Activated effector memory CD4-positive, alpha-beta T cell treated with anti-CD3 and anti-CD28 coated beads, Interleukin-2, amount 50 U/mL, for 16 hours (primary cell): ENCODE data around the gene HSD17B2.
"Not testable (repeated sequence)": the region's sequence is repeated elsewhere in the genome, so short reads cannot be mapped to it uniquely, and the experiment has no call there.

Experiments
- DNase-seq: peaks from one replicate; pipeline ENCODE4 v3.0.0-alpha.2; 2020

Gene HSD17B2, protein sequence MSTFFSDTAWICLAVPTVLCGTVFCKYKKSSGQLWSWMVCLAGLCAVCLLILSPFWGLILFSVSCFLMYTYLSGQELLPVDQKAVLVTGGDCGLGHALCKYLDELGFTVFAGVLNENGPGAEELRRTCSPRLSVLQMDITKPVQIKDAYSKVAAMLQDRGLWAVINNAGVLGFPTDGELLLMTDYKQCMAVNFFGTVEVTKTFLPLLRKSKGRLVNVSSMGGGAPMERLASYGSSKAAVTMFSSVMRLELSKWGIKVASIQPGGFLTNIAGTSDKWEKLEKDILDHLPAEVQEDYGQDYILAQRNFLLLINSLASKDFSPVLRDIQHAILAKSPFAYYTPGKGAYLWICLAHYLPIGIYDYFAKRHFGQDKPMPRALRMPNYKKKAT

DNA sequence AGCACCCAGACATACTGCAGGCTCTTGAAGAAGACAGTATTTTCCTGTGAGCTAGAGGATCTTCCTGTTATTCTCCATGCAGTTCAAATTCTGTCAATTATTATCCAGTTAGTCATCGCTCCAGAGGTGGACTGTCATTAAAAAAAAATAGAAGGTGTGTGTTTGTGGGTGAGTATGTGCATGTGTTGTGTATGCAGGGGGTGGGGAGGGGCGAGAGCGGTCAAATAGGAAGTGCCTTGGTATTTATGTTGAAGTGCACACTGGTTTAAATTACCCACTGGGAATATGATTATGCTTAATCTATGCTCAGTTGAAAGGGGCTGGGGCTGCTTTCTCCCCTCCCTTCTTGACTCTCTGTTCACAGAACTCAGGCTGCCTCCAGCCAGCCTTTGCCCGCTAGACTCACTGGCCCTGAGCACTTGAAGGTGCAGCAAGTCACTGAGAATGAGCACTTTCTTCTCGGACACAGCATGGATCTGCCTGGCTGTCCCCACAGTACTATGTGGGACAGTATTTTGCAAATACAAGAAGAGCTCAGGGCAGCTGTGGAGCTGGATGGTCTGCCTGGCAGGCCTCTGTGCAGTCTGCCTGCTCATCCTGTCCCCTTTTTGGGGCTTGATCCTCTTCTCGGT, at the start of gene HSD17B2:
Gene HSD17B2 (plus strand): TSS at position 273 of the 632 bp plus-strand sequence. CDS start 172 bp downstream, at position 445.
- DNase-seq: no peak

DNA sequence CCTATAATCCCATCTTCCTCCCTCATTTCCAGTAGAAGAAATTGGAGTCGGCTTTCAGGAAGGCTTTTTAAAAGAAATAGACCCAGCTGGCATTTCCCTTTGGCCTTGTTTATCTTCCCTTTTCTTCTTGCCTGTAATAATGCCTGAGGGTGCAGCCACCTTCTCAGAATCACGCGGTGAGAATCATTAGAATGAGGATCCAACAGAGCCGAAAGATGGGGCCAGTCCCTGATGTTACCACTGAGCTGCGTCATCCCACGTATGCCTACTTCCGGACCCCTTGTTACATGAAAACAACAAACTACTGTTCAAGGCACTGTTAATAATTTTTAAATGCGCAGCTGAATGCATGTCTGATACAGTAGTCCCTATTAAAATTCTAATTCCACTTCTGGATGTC, 47.9 kb upstream of the HSD17B2 start:
- no peak for DNase-seq

DNA sequence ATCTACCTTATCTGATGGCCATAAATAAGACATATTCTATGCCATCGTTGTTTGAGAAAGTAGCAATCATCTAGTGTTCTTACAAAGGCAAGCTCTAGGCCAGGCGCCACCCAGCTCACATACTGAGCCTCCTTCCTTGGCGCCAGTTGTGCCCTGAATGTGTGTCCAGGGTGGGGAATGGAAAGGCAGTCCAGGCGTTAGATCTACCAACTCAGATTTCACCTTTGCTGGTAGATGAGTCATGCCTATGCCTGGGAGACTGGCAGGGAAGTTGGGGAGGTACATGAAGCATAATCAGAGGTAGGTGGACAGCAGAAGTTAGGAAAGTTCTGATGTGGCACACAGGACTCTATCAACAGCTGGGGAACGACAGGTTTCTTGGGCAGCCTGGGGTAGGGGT, 47.3 kb upstream of the HSD17B2 start:
- no peak for DNase-seq

DNA sequence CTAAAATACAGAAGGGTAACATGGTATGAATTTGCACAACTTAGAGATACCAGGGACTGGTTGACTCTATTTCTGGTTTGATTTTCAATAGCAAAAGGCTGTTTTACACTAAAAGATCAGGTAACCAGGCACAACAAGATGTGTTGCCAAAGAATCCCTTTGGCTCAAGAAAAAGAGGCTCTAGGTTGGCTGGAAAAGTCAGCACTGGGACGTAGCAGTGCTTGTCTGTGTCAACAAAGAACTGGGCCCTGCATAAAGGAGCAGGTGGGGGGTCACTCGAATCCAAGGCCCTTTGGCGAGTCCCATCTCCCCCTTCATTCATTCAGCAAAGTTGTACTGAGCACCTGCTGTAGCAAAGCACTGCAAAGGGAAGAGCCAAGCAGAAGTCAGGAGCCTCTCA, 42.2 kb upstream of the HSD17B2 start:
- no peak for DNase-seq

DNA sequence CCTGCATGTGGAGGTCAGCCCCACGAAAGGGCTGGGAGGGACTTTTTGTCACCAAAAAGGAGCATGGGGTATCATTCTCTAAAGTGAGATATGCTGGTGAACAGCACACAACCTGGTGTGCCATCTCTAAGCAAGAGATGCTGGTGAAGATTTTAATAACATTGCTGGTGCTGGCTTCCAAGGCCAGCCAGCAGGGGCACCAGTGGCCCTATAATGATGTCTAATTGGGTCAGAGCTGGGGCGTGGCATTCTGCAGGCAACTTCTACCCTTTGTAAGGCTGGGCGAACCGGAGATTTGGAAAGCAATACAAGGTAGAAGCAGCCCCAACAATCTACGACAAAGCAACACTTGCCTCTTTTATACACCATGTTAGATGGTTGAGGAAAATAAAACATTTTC, 40.6 kb upstream of the HSD17B2 start:
- no peak for DNase-seq

DNA sequence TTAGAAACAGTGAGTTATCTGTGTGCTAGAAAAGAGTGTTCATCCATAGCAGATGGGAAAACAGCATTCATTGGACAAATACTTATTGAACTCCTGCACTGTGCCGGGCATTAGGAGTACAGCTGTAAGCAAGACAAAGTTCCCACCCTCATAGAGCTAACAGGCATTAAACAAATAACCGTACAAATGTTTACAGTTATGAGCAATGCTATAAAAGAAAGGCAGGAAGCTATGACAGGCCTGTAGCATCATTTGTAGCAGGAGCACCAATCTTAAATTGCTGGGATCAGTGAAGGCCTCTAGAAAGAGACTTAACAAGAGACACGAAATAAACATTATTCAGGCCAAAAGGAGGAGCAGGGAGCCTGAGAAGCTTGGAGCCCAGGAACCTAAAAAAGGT, 39.4 kb upstream of the HSD17B2 start:
- no peak for DNase-seq

DNA sequence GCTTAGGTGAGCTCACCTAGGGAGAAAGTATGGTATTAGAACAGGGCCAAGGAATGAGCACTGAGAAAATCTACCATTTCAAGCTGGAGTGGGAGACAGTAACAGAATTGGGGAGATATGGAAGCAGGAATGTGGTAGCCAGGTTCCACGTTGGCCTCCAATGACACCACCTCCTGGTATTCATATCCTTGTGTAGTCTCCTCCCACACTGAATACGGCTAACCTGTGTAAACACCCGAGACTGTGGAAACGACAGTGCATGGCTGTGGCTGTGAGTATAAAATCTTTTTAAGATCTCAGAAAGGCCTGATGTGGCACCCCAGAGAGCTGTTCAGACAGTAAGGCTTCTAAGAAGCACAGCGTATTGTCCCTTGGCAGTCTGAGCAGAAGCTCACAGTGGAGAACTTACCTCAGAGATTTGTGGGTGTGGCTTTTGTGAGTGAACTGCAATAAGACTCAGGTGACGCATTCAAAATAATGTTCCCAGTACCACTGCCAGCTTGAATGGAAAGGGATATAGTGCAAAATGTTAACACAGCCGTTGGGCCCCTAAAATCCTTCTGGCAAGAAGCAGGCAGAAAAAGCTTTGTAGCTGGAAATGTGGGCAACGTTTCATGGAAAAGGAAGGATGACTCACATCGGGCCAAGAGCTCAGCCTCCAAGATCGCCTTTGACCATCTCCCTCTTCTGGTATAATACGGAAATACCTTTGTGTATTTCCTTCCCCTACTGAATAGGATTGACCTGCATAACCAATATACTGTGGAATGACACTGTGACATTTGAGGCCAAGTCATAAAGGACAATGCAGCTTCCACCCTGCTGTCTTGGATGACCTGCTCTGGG, 38.2 kb upstream of the HSD17B2 start:
- no peak for DNase-seq

DNA sequence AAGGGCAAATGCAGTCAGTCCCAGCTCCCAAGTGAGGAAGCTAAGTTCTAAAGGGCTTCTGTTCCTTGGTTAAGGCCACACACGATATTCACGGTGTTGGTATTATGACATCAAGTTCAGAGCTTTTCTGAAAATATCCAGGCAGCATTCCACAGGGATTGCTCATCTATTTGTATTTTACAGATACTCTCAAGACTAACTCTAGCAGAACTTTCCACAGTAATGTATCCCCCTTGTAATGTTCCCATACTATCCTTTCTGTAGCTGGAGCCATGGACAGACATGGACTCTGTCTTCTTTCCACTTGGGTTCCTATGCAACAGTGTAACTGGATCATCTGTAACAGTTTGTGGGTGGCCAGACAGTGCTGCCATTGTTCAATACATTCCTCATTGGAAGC, 37.3 kb upstream of the HSD17B2 start:
- DNase-seq: no peak

DNA sequence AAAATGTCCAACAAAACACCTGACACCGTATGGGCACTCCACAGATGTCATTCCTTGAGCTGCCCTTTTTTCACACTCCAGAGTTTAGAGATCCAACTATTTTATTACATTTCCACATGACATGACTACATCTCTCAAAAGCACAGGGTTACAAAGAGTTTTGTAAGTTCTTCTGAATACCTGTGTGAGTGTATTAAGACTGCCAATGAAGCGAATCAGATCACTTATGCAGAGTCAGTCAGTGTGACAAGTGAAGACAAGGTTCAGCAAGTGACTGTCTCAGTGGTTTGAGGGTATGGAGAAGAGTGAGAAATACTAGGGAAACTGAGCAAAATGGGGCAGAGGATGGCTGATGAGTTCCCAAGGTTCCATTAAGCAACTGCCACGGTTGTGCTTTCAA, 32.2 kb upstream of the HSD17B2 start:
- no peak for DNase-seq

DNA sequence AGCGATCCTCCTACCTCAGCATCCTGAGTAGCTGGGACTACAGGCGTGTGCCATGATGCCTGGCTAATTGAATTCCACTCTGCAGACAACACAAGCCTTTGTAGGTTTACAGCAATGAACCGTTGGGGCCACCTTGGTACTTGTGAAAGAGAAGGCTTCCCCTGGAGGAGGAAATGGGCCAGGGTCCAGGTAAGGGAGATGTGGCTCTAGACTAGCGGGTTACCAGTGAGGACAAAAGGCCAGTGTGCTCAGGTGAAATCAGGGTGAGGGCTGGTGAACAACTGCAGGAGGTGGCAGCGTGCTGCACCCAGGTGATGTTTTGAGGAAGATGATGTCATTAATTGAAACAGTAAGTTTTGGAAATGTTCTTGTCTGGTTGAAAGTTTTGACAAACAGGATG, 30.5 kb upstream of the HSD17B2 start:
- DNase-seq: no peak

DNA sequence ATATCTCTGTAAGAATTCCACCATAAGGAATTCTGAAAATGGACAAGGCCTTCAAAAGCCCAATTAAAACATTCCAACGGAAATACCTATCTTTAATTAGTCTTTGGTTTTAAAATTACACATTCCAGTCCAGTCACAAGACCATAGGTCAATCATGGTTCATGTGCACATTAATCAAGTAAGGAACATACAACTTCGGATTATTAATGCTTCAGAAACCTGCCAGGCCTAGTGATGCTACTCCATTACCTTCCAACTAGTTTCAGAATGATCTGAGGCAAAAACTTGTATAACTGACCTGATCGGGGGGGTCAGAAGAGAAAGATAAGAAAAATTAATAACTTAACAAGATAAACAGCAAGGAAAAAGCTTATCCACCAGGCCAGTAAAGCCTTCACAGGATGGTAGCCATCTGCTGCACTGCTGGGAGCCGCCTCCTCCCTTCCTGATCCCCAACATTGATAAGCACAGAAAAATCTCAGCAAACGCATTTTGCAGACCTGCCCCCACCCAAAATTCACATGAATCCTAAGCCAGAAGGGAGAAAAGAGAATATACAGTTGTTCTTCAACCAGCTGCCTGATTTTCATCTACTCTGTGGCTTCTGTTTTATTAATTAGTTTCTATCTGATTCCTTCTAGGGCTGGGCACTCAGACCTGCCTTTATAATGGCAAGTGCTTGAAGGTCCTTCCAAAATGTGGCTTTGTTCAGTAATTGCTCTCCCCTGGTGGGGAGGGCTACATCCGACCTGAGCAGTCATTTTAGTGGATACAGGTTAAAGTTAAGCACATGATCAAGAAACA, 29.8 kb upstream of the HSD17B2 start:
- DNase-seq: no peak

DNA sequence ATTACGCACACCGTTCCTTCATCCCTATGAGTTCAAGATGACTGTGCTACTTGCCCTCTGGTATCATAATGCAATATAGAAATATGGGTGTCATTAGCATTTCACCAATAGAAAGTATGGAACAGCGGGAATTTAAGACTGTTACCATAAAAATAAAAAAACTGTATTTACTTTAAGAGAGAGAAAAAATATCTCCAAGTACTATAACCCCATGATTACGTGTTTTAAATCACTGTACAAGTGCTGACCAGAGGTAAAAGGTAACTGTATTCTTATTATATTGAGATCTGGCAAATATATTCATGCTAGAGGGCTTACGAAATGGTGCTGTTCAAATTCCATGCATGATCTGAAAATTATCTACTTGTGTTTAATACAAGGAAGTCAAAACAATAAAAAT, 29.0 kb upstream of the HSD17B2 start:
- DNase-seq: no peak

DNA sequence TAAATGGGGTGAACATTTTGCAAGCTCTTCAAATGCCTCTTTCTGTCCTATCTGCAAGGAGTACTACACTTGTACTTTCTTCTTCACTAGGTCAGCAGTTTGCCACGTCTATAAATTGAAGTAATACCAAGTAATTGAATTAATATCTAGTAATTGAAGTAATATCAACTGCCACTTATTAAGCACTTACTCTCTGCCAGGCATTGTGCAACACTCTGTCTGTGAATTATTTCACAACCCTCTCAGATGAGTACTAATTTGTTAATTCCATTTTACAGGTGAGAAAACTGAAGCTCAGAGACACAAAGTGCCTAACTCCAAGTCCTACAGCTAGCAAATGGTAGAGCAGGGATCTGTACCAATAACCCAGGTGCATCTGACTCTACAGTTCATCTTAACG, 27.9 kb upstream of the HSD17B2 start:
- no peak for DNase-seq

DNA sequence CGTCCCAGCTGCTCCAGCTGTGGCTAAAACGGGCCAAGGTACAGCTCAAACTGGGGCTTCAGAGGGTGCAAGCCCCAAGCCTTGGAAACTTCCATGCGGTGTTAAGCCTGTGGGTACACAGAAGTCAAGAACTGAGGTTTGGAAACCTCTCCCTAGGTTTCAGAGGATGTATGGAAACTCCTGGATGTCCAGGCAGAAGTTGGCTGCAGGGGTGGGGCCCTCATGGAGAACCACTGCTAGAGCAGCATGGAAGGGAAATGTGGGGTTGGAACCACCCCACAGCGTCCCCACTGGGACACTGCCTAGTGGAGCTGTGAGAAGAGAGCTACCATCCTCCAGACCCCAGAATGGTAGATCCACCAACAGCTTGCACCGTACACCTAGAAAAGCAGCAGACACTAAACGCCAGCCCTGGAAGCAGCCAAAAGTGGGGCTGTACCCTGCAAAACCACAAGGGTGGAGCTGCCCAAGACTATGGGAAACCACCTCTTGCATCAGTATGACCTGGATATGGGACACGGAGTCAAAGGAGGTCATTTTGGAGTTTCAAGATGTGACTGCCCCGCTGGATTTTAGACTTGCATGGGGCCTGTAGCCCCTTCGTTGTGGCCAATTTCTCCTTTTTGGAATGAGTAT, 26.0 kb upstream of the HSD17B2 start:
- DNase-seq: no peak

DNA sequence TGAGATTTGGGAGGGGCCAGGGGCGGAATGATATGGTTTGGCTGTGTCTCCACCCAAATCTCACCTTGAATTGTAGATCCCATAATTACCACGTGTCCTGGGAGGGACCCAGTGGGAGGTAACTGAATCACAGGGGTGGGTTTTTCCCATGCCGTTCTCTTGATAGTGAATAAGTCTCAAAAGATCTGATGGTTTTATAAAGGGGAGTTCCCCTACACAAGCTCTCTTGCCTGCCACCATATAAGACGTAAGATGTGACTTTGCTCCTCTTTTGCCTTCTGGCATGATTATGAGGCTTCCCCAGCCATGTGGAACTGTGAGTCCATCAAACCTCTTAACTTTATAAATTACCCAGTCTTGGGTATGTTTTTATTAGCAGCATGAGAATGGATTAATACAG, 25.3 kb upstream of the HSD17B2 start:
- DNase-seq: not testable (repeated sequence)

DNA sequence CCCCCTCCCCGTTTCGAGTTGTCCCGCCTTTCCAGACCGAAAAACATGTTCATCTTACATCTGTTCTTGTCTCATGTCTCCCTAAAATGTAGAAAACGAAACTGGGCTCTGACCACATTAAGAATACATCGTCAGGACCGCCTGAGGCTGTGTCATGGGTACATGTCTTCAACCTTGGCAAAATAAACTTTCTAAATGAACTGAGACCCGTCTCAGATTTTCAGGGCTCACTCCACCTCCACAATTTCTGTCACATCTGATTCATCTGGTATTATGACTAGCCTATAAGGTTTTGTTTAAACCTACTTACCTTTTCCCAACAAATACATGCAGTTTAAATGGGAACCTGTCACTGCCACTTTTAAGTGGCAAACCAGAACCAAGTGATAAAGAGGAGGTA, 24.4 kb upstream of the HSD17B2 start:
- DNase-seq: no peak

DNA sequence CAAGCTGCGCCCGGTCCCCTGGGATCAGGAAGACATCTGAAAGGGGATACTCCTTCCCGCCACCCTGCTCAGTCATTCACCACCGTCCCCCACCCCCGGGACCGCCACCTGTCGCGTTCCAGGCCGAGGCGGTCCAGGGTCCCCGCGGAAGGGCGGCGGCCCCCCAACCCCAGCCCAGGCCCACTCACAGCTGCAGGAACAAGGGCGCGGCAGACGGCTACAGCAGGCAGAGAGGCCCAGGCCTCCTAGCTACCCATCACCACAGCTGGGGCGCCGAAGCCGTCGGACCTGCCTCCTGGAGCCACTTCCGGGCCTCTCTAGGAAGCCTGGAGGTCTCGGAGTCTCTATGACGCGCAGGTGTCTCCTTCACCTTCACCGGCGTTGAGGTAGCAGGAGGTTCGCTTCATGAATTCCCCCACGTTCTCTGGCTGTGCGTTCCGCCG, 23.8 kb upstream of the HSD17B2 start, which contains the start of gene SDR42E1:
Gene SDR42E1 (minus strand): TSS at position 272 of the 443 bp plus-strand sequence. CDS start 10,612 bp downstream, outside the sequence.
- DNase-seq: peak; percentile 85

DNA sequence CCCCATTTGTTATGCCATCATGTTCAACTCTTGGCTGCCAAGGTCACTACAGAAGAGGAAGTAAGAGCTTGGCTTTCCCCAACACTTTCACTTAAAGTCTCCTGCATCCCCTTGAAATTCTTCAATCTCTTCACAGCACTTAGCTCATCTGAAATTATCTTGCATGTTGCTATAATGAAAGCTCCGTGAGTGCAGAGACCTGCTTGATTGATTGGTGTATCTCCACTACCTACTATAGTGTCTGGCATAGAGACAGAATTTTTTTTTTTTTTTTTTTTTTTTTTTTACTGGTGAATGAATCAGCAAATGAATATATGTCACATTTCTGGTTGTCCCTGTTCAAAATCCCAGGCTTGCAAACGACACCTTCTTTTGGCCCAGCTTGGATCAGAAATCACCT, 21.9 kb upstream of the HSD17B2 start:
- no peak for DNase-seq

DNA sequence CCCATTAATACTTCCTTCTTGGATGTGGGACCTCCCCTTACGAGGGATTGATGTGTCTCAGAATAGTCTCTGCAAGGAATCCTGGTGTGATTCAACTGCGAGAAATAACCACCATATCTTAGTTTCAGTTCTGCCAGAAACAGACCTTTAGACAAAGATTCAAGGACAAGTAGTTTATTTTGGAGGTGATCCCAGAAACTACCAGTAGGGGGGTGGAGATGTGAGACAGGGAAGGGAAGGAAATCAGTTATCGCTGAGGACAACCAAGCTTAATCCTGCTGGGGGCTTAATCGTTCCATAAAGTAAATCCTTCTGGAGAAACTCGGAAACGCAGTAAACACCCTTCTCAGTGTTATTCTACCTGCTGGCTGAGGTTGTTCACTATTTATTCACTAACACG, 18.8 kb upstream of the HSD17B2 start:
- no peak for DNase-seq

DNA sequence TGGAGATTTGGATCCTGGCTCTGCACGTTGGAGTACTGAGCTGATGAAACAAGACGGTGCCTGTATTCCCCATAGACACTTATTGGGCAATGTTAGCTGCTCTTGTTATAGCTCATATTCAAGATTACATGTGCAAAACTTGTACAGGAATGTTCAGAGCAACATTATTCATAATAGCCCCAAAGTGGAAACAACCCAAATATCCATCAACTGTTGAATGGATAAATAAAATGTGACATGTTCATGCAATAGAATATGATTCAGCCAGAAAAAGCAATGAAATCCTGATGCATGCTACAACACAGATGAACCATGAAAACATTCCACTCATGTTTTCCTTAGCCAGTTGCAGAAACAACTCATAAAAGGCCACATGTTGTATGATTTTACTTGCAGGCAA, 18.1 kb upstream of the HSD17B2 start:
- DNase-seq: no peak

DNA sequence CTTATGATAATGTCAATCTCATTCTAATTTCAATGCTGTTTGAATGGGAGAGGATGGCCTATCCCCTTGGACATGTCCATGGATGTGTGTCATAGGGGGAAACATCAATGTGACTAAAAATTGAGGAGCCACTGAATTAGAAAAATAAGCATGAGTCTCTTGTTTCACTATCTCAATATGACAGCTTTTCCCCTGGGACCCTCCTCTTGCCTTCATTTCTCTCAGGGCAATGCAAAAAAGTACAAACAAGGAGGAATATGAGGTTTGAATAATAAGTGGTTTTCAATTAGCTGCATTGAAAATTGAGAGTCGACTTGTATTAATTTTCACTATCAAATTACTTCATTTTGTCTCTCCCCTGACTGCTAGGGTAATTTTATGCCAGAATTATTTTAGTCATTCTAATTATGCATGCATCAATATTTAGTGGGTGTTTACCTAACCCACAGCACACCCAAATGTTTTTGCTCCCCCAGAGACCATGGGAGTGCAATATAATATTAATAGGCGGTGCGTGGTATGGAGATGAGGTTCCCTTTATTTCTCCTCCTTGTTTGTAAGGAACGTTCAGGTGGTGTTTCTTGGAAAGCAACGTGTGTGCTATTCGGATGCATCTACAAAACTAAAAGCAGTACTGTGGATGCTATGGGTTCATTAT, 17.0 kb upstream of the HSD17B2 start:
- DNase-seq: no peak

DNA sequence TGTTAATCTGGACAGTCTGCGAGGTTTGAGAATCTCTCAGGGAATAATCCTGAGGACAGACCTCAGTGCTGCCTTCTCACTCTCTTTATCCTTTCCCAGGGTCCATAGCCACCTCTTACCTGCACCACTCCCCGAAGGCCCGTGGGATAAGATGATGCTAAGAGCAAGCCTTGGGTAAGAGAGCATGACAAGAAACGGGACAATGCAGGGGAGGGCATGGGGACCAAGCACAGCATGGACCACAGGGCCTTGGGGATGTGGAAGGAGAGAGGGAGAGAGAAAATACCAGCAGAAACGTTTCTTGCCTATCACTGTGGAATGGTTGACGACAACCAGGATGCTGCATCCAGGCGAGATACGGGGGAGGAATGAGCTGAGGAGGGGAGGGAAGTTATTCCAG, 15.5 kb upstream of the HSD17B2 start:
- no peak for DNase-seq
